ENCODE data around the gene ITPRIPL1.
A peak's percentile ranks its signal among the peaks of the same experiment; 100 is the strongest.
"Not testable (repeated sequence)": the region's sequence is repeated elsewhere in the genome, so short reads cannot be mapped to it uniquely, and the experiment has no call there.

The ITPRIPL1 gene

GRCh38 chr2:96325041-96325883 lies at the start of gene ITPRIPL1:
TSS of gene ITPRIPL1 (plus strand) at chr2:96325317. CDS start at chr2:96325840, 523 bp downstream.
- peak; percentile 45 for DNase-seq

- no peak for DNase-seq
These were observed 48.2 kb upstream of the ITPRIPL1 start for GRCh38 chr2:96276787-96277499.

GRCh38 chr2:96287273-96287856 lies 37.8 kb upstream of the ITPRIPL1 start:
- no peak for DNase-seq

GRCh38 chr2:96291751-96292150 lies 33.4 kb upstream of the ITPRIPL1 start:
- no peak for DNase-seq

- not testable (repeated sequence) for DNase-seq
These were observed 30.8 kb upstream of the ITPRIPL1 start for GRCh38 chr2:96294271-96294670.

- DNase-seq = no peak
These were observed 28.2 kb upstream of the ITPRIPL1 start for GRCh38 chr2:96296925-96297324.

- DNase-seq = no peak
These were observed 23.3 kb upstream of the ITPRIPL1 start for GRCh38 chr2:96301865-96302264.

GRCh38 chr2:96304606-96305005 lies 20.5 kb upstream of the ITPRIPL1 start:
- no peak for DNase-seq

- peak; percentile 84 for DNase-seq
These were observed 19.8 kb upstream of the ITPRIPL1 start, which contains the start of gene SNRNP200 for GRCh38 chr2:96305091-96305978. TSS of gene SNRNP200 (minus strand) at chr2:96305546. CDS start at chr2:96305437, 109 bp downstream.

- no peak for DNase-seq
These were observed 19.2 kb upstream of the ITPRIPL1 start for GRCh38 chr2:96305979-96306308.

GRCh38 chr2:96306370-96306769 lies 18.7 kb upstream of the ITPRIPL1 start:
- no peak for DNase-seq

- DNase-seq = no peak
These were observed 16.9 kb upstream of the ITPRIPL1 start for GRCh38 chr2:96308248-96308647.

GRCh38 chr2:96315005-96315399 lies 10.1 kb upstream of the ITPRIPL1 start:
- no peak for DNase-seq

GRCh38 chr2:96315400-96316071 lies 9.6 kb upstream of the ITPRIPL1 start:
- no peak for DNase-seq

GRCh38 chr2:96316999-96317398 lies 8.1 kb upstream of the ITPRIPL1 start:
- DNase-seq = no peak

- no peak for DNase-seq
These were observed 7.5 kb upstream of the ITPRIPL1 start for GRCh38 chr2:96317584-96317997.

GRCh38 chr2:96318723-96319122 lies 6.4 kb upstream of the ITPRIPL1 start:
- DNase-seq = no peak

- DNase-seq = no peak
These were observed 5.7 kb upstream of the ITPRIPL1 start for GRCh38 chr2:96319396-96319795.

GRCh38 chr2:96320326-96320725 lies 4.8 kb upstream of the ITPRIPL1 start:
- DNase-seq = no peak

- DNase-seq = peak; percentile 69
These were observed 4.1 kb upstream of the ITPRIPL1 start for GRCh38 chr2:96320728-96321622.

GRCh38 chr2:96323849-96324248 lies 1.3 kb upstream of the ITPRIPL1 start:
- DNase-seq = no peak

Measured in NCI-H146 (cell line).